Large intestine (tissue), 3 donors: ENCODE data around the gene TMEM184B. TPM values are rescaled to one million over a fixed set of nuclear protein-coding genes. Genes with fewer than 3 reads are reported as not detected.
A peak's percentile ranks its signal among the peaks of the same experiment; 100 is the strongest.

Experiments used
- DNase-seq, 2 donors: peaks; one replicate each; pipeline versions ENCODE4 v3.0.0 to v3.0.0-alpha.2; 2013
- H3K27ac ChIP-seq: one replicate; pipeline ENCODE4 v1.5.1; 2013; ENCODE audit warnings: low read length
- H3K27me3 ChIP-seq: 2 replicates; pipeline ENCODE4 v1.6.1; 2013; ENCODE audit warnings: low read length; ENCODE audit not compliant: control insufficient read depth, insufficient read depth
- H3K36me3 ChIP-seq: 2 replicates; pipeline ENCODE4 v1.6.1; 2013; ENCODE audit warnings: low read length; ENCODE audit not compliant: control insufficient read depth, insufficient read depth
- H3K4me1 ChIP-seq: one replicate; pipeline ENCODE4 v1.6.1; 2013; ENCODE audit warnings: low read length; ENCODE audit not compliant: control insufficient read depth, insufficient read depth
- H3K4me3 ChIP-seq: one replicate; pipeline ENCODE4 v1.5.1; 2013; ENCODE audit warnings: low read length
- H3K9me3 ChIP-seq: one replicate; pipeline ENCODE4 v1.6.1; 2013; ENCODE audit warnings: mild to moderate bottlenecking, low read depth, low read length, moderate library complexity; ENCODE audit not compliant: control insufficient read depth
- WGBS: methylation state at CpG from one replicate; pipeline ENCODE4 v1.1.5; 2013; ENCODE audit warnings: low lambda C conversion rate; ENCODE audit not compliant: insufficient coverage; 5-methylcytosine and 5-hydroxymethylcytosine counted together
- polyA plus RNA-seq: library from polyadenylated mRNA; unstranded; fragments of 120-200 nt; gene quantifications from one replicate; pipeline ENCODE4 v1.2.1, GENCODE V29; 2013

TMEM184B gene
- polyA plus RNA-seq, 1 donor = 56.5 TPM

GRCh38 chr22:38315823-38316363, 43.1 kb upstream of the TMEM184B start:
- peak in 1 of 2 donors; percentile 38 for DNase-seq
- H3K36me3 ChIP-seq = peaks cover 26% of the 10 kb centered on the region
- peak overlapping the region; percentile 71 for H3K4me3 ChIP-seq
- peak overlapping the region; percentile 93 for H3K27ac ChIP-seq
- no peaks in the 10 kb centered on the region for H3K27me3 ChIP-seq
- peaks cover 31% of the 10 kb centered on the region for H3K4me1 ChIP-seq
- 20% methylated on average over 1 of the region's 12 CpGs for WGBS
- no peaks in the 10 kb centered on the region for H3K9me3 ChIP-seq

GRCh38 chr22:38314933-38315822, 42.4 kb upstream of the TMEM184B start:
- WGBS = no CpG with 5 or more reads among the region's 21 CpGs
- no peaks in the 10 kb centered on the region for H3K27me3 ChIP-seq
- peak in 1 of 2 donors; percentile 32 for DNase-seq
- peaks cover 32% of the 10 kb centered on the region for H3K4me1 ChIP-seq
- peaks cover 32% of the 10 kb centered on the region for H3K36me3 ChIP-seq
- H3K9me3 ChIP-seq = no peaks in the 10 kb centered on the region
- peak overlapping the region; percentile 93 for H3K27ac ChIP-seq
- H3K4me3 ChIP-seq = peak overlapping the region; percentile 71

- Histone ChIP-seq H3K27me3 (no peaks in the 10 kb centered on the region), H3K27ac (peak overlapping the region; percentile 93), H3K4me1 (peaks cover 32% of the 10 kb centered on the region), H3K9me3 (no peaks in the 10 kb centered on the region), H3K36me3 (peaks cover 37% of the 10 kb centered on the region), H3K4me3 (peak overlapping the region; percentile 71)
- DNase-seq = peak in 1 of 2 donors; percentile 41
- no CpG with 5 or more reads among the region's 23 CpGs for WGBS
These were observed 41.5 kb upstream of the TMEM184B start for GRCh38 chr22:38314051-38314932.

- Histone ChIP-seq H3K4me1 (peaks cover 28% of the 10 kb centered on the region), H3K27ac (peak overlapping the region; percentile 93), H3K9me3 (no peaks in the 10 kb centered on the region), H3K36me3 (peaks cover 45% of the 10 kb centered on the region), H3K27me3 (no peaks in the 10 kb centered on the region), H3K4me3 (no peak overlapping the region)
- DNase-seq = peak; percentile 62 to 67
- WGBS = no CpG with 5 or more reads among the region's 11 CpGs
These were observed 40.7 kb upstream of the TMEM184B start for GRCh38 chr22:38313384-38313955.

- H3K4me1 ChIP-seq = peaks cover 18% of the 10 kb centered on the region
- peak overlapping the region; percentile 62 for H3K27ac ChIP-seq
- no peak overlapping the region for H3K4me3 ChIP-seq
- no CpG with 5 or more reads among the region's 7 CpGs for WGBS
- H3K36me3 ChIP-seq = peaks cover 50% of the 10 kb centered on the region
- H3K27me3 ChIP-seq = no peaks in the 10 kb centered on the region
- no peak for DNase-seq
- H3K9me3 ChIP-seq = no peaks in the 10 kb centered on the region
These were observed 39.5 kb upstream of the TMEM184B start for GRCh38 chr22:38312261-38312800.

- H3K27ac ChIP-seq = no peak overlapping the region
- DNase-seq = no peak
- H3K4me1 ChIP-seq = peaks cover 18% of the 10 kb centered on the region
- WGBS = no CpG with 5 or more reads among the region's 4 CpGs
- H3K27me3 ChIP-seq = no peaks in the 10 kb centered on the region
- no peak overlapping the region for H3K4me3 ChIP-seq
- peaks cover 50% of the 10 kb centered on the region for H3K36me3 ChIP-seq
- no peaks in the 10 kb centered on the region for H3K9me3 ChIP-seq
These were observed 38.5 kb upstream of the TMEM184B start for GRCh38 chr22:38311323-38311620.

GRCh38 chr22:38310518-38311322, 37.9 kb upstream of the TMEM184B start:
- H3K4me3 ChIP-seq = no peak overlapping the region
- H3K27ac ChIP-seq = no peak overlapping the region
- 100% methylated on average over 1 of the region's 18 CpGs for WGBS
- H3K4me1 ChIP-seq = peaks cover 24% of the 10 kb centered on the region
- no peaks in the 10 kb centered on the region for H3K9me3 ChIP-seq
- no peaks in the 10 kb centered on the region for H3K27me3 ChIP-seq
- H3K36me3 ChIP-seq = peaks cover 50% of the 10 kb centered on the region
- DNase-seq = no peak

- peaks cover 29% of the 10 kb centered on the region for H3K4me1 ChIP-seq
These were observed 37.1 kb upstream of the TMEM184B start for GRCh38 chr22:38309614-38310517.

More at GRCh38 chr22:38309614-38310517, 37.1 kb upstream of the TMEM184B start:
- H3K27me3 ChIP-seq = no peaks in the 10 kb centered on the region
- no peak overlapping the region for H3K27ac ChIP-seq
- no peak overlapping the region for H3K4me3 ChIP-seq
- WGBS = no CpG with 5 or more reads among the region's 18 CpGs
- H3K9me3 ChIP-seq = no peaks in the 10 kb centered on the region
- peaks cover 50% of the 10 kb centered on the region for H3K36me3 ChIP-seq
- DNase-seq = no peak
